ENCODE results near the gene ZFYVE19.

GRCh38 chr15:40767838-40768500, 38.9 kb upstream of the ZFYVE19 start:
- TF ChIP-seq CTCF (conservative IDR thresholded peaks at IDR 0.05): no peak
- no peak for TF ChIP-seq EZH2 (IDR thresholded peaks at IDR 0.05; ENCODE audit: low read depth)
